ENCODE measurements around the gene CTSF. TPM values are rescaled to one million over a fixed set of nuclear protein-coding genes. Genes with fewer than 3 reads are reported as not detected.
A peak's percentile ranks its signal among the peaks of the same experiment; 100 is the strongest.
"Not testable (repeated sequence)": the region's sequence is repeated elsewhere in the genome, so short reads cannot be mapped to it uniquely, and the experiment has no call there.

Gene CTSF
- 45.5 TPM for total RNA-seq

GRCh38 chr11:66568124-66568916 is at the start of gene CTSF:
CTSF (minus strand) TSS chr11:66568606; CDS start chr11:66568486, 120 bp downstream.
- ATAC-seq (peak; percentile 98), DNase-seq (ENCODE audit: low spot score) (peak; percentile 92)

DNA sequence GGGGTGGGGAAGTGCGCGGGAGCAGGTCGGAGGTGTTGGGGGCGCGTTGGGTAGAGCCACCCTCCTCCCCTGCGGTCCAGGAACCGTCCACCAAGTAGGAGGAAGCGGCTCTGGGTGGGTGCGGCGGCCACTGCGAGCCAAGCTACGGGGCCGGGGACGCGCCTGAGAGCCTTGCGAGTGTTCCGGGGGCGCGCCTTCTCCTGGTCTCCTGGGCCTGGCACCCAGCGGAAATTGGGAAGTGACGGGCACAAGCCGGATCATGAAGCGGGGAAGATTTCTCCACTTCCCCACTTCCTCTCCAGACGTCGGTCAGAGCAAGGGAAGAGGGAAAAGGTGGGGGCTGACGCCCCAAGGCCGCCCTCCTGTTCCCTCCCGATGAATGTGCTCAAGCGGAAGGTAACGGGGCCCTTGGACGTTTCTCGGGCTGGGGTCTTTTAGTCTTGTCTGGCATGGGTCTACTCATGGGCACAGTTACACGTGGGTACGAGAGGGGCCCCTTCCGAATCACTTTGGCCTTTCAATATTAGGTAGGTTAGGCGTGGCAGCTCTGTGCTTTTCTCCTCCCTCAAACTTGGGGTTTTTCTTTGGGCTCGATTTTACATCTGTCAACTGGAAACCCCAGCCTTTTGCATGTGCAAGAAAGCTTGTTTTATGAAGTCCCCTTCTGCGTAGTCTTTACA is 48.9 kb upstream of the CTSF start:
- peak; percentile 28 for ATAC-seq
- no peak for DNase-seq (ENCODE audit: low spot score)

- DNase-seq (ENCODE audit: low spot score) (peak; percentile 99), ATAC-seq (peak; percentile 86)
Observed at GRCh38 chr11:66616379-66617154, 48.2 kb upstream of the CTSF start, which contains the start of gene RBM14. RBM14 (plus strand) TSS chr11:66616630; CDS start chr11:66616721, 91 bp downstream.

GRCh38 chr11:66614073-66614472 is 45.7 kb upstream of the CTSF start:
- DNase-seq (ENCODE audit: low spot score) (peak; percentile 58), ATAC-seq (peak; percentile 22)

DNA sequence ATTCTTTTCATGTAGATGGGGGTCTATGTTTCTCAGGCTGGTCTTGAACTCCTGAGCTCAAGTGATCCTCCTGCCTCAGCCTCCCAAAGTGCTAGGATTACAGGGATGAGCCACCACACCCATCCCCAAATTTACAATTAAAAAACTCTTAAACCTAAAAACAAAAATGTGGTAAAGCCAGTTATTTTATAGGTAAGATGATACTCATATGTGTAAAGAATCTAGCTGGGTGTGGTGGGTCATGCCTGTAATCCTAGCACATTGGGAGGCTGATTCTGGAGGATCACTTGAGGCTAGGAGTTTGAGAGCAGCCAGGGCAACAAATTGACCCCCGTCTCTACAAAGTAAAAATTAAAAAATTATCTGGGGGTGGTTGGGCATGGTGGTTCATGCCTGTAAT is 44.1 kb upstream of the CTSF start:
- DNase-seq (ENCODE audit: low spot score) (no peak), ATAC-seq (no peak)

DNA sequence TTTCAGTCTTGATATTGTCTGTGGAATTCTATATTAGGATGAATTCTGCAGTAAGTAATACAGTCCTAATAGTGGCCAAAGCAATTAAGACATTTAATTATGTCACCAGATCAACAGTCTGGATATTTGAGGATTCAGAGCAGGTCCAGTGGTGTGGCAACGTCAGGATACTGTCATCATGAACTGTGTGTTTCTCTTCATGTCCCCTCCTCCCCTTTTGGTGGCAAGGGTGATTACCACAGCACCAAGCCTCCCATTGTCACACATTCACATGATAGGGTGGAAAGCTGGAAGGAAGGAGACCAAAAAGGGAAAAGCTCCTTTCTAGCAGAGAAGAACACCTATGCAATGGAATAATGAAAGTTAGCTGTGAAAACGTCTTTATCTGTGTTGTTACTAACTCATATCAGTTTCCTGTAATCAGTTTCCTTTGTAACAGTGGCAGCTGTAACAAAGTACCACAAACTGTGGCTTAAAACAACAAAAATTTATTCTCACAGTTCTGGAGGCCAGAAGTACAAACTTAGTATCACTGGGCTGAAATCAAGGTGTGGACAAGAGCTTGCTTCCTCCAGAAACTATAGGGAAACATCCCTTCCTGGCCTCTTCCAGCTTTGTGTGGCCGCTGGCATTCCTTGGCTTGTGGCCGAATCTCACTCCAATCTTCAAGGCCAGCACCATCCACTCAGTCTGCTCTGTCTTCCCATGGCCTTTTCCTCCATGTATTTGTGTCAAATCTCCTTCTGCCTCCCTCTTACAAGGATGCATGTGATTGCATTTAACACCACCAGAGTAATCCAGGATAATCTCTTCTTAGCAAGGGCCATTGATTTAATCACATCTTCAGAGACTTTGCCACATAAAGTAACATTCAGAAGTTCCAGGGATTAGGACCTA is 41.6 kb upstream of the CTSF start:
- no peak for DNase-seq (ENCODE audit: low spot score)

DNA sequence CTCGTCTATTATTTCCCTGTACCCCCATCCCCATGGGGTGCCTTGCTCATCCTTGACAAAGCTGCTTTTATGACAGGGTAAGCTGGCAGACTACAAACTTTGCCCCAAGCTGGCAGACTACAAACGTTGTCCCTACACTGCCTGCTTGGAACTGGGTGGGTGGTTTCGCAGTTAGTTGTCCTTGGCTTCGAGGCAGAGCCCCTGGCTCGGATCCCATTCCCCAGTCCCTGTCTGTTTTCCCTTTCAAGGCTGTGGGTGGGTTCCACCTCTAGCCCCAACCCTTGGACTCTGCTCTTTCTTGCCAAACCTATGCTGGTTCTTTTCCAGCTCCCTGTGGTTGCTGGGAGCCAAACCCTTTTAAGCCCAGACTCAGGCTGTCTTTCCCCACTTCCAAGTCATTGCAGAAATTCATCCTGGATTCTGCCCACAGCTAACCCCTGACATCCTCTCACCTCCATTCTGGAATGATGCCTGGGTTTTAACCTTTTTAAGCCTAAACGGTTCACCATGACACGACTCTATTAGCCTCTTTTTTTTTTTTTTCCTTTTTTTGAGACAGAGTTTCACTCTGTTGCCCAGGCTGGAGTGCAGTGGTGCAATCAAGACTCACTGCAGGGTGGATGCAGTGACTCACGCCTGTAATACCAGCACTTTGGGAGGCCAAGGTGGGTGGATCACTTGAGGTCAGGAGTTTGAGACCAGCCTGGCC is 38.9 kb upstream of the CTSF start:
- peak; percentile 99 for DNase-seq (ENCODE audit: low spot score)
- ATAC-seq: peak; percentile 81

More for the DNA sequence above, 41.6 kb upstream of the CTSF start:
- ATAC-seq: no peak

DNA sequence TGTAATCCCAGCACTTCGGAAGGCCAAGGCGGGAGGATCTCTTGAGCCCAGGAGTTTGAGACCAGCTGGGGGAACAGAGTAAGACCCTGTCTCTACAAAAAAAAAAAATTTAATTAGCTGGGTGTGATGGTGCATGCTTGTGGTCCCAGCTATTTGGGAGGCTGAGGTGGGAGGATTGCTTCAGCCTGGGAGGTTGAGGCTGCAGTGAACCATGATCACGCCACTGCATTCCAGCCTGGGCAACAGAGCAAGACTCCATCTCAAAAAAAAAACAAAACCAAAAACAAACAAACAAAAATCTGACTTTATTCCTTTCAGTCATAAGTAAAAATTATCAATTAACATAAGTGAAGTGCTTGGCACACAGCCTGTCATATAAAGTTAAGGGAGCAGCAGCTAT is 38.2 kb upstream of the CTSF start:
- ATAC-seq: not testable (repeated sequence)

GRCh38 chr11:66604155-66604554 is 35.7 kb upstream of the CTSF start:
- DNase-seq (ENCODE audit: low spot score) (no peak), ATAC-seq (no peak)

More for the DNA sequence above, 38.2 kb upstream of the CTSF start:
- DNase-seq (ENCODE audit: low spot score): not testable (repeated sequence)

DNA sequence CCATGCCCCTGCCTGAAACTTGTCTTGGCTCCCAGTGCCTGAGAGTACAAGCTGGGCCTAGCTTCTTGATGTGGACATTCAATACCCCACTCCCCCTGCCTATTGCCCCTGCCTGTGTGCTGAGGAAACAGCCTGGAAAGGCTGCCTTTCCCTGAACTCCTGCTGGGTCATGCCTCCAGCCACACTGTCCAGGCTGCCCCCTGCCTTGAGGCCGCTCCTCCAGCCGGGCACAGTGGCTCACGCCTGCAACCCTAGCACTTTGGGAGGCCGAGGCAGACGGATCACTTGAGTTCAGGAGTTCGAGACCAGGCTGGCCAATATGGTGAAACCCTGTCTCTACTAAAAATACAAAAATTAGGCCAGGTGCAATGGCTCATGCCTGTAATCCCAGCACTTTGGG is 34.7 kb upstream of the CTSF start:
- no peak for ATAC-seq
- DNase-seq (ENCODE audit: low spot score): no peak

GRCh38 chr11:66600631-66601233 is 32.3 kb upstream of the CTSF start:
- ATAC-seq (peak; percentile 15), DNase-seq (ENCODE audit: low spot score) (no peak)

- no peak for DNase-seq (ENCODE audit: low spot score)
- ATAC-seq: no peak
Observed at GRCh38 chr11:66600219-66600618, 31.8 kb upstream of the CTSF start.

GRCh38 chr11:66598993-66599392 is 30.6 kb upstream of the CTSF start:
- DNase-seq (ENCODE audit: low spot score) (no peak), ATAC-seq (peak; percentile 40)

- DNase-seq (ENCODE audit: low spot score): no peak
- ATAC-seq: no peak
Observed at GRCh38 chr11:66595245-66595904, 27.0 kb upstream of the CTSF start.

GRCh38 chr11:66593650-66594049 is 25.2 kb upstream of the CTSF start:
- ATAC-seq (peak; percentile 30), DNase-seq (ENCODE audit: low spot score) (no peak)

- DNase-seq (ENCODE audit: low spot score): no peak
Observed at GRCh38 chr11:66593303-66593635, 24.9 kb upstream of the CTSF start.

GRCh38 chr11:66592457-66593302 is 24.3 kb upstream of the CTSF start, which contains the start of the genes CCDC87 and CCS:
CCDC87 (minus strand) TSS chr11:66593063; CDS start chr11:66593015, 48 bp downstream.
CCS (plus strand) TSS chr11:66593185; CDS start chr11:66593262, 77 bp downstream.
- ATAC-seq: peak; percentile 90
- DNase-seq (ENCODE audit: low spot score): peak; percentile 99

More at GRCh38 chr11:66593303-66593635, 24.9 kb upstream of the CTSF start:
- peak; percentile 18 for ATAC-seq

DNA sequence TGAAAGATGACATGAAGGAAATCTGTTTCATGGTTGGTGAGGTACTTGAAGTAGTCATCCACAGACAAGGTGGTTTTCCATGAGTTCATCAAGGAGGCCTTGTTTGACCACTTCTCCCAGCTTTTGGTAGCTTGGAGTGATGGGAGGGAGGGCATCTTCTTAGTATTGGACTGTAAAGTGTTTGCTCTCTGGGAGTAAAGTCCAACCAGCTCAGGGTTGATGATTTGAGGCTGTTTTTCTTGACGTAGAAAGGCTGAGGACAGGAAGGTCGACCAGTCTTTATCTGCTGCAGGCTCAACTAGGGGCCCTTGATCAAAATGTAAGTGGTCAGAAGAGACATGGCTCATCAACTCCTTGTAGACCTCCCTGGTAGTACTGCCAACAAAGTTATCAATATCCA is 22.8 kb upstream of the CTSF start:
- no peak for DNase-seq (ENCODE audit: low spot score)
- peak; percentile 5 for ATAC-seq
